ENCODE data around the gene ANKIB1.

DNA sequence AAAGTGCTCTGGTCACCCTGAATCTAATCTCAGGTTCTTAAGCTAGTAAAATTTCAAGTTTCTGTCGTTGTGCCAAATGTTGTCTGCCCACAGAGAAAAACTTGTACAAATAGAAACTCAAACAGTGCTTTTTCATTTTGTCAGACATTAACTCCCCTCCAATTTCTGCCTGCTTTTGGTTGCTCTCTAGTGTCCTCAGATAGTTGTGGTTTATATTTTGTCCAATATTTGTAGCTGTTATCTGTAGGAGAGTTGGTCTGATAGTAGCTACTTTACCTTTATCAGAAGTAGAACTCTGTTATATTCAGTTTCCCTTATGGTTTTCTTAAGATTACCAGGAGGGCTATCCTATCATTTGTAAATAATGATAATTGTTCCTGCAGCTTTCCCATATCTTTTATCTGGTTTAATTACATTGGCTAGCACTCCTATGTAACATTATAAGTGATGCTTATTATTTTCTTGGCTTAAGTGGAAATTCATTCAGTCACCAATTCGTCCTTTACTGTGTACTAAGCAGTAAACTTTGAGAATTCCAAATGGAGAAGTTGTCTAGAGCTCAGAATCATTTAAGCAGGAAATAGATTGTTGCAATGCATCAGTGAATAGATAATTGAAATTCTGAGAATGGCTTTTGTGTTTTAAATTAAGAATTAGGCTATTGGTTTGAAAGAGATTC, 91.0 kb downstream of the ANKIB1 start:
- TF ChIP-seq ZNF510 (tag by site-specific recombination; IDR thresholded peaks at IDR 0.05; ENCODE audit: insufficient replicate concordance) (no peak), ZNF292 (tag by site-specific recombination; IDR thresholded peaks at IDR 0.05; ENCODE audit: borderline replicate concordance, low read depth) (no peak), ZNF660 (tag by site-specific recombination; IDR thresholded peaks at IDR 0.05) (no peak), ZNF626 (tag by site-specific recombination; IDR thresholded peaks at IDR 0.05) (no peak), KLF7 (tag by site-specific recombination; IDR thresholded peaks at IDR 0.05; ENCODE audit: borderline replicate concordance) (no peak), ZNF791 (tag by site-specific recombination; IDR thresholded peaks at IDR 0.05) (no peak), CTCF (tag by site-specific recombination; IDR thresholded peaks at IDR 0.05) (no peak), ZNF473 (tag by site-specific recombination; IDR thresholded peaks at IDR 0.05) (no peak), TCF7L2 (IDR thresholded peaks at IDR 0.05; ENCODE audit: borderline replicate concordance, low read depth, low read length) (no peak)

Data from HEK293 (cell line).